Lower leg skin (tissue), 3 donors: ENCODE results near the gene ACOXL.

Source experiments
- POLR2A ChIP-seq, 2 donors: fragments of 450-650 bp; IDR thresholded peaks; one replicate each; pipeline ENCODE4 v1.6.1; 2016 to 2017; ENCODE audit warnings: antibody characterized with exemption in 2 of 2, mild to moderate bottlenecking in 1 of 2, moderate library complexity in 1 of 2
- TF ChIP-seq, protein P1 (sequence below), 3 donors: fragments of 450-650 bp; IDR thresholded peaks; one replicate each; pipeline ENCODE4 v1.5.1; 2016; ENCODE audit warnings: antibody characterized with exemption in 3 of 3, mild to moderate bottlenecking in 3 of 3, moderate library complexity in 2 of 3

DNA sequence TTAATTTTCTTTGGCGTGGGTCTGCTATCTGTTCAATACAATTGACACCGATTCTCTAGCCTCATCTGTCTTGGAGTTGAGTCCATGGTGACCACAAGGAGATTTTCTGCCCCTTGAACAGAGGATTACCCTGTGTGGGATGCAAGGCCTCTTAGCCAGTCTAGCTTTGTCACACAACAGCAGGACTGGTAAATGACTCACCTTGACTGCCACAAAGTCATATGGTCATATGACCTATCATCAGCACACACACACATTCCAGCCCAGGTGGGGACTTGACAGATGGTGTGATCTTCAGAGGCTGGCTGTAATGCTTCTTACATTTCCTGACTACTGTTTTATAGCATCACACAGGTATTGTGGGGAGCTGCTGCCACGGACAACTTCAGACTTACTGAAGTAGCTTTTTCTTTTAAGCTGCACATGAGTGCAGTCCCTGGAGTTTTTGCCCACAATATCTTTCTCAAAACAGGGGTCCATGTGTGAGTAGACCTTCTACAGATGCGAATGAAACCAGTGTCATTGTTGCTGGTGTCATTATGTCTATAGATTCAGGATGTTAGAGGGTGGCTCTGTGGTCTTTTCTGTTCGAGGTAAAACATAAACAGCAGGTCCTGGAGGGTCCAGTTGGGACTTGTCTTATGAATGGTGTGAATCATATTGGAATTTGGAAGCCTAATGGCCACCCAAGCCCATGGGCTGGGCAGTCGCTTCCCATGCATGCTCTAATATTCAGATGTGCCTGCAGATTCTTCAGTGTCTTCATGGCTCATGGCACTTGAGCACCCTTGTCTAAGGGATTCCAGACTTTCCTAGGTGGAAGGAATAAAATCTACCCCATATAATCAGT is 18.6 kb upstream of the ACOXL start:
- TF ChIP-seq POLR2A (IDR thresholded peaks at IDR 0.05) = no peak
- TF ChIP-seq, protein P1, sequence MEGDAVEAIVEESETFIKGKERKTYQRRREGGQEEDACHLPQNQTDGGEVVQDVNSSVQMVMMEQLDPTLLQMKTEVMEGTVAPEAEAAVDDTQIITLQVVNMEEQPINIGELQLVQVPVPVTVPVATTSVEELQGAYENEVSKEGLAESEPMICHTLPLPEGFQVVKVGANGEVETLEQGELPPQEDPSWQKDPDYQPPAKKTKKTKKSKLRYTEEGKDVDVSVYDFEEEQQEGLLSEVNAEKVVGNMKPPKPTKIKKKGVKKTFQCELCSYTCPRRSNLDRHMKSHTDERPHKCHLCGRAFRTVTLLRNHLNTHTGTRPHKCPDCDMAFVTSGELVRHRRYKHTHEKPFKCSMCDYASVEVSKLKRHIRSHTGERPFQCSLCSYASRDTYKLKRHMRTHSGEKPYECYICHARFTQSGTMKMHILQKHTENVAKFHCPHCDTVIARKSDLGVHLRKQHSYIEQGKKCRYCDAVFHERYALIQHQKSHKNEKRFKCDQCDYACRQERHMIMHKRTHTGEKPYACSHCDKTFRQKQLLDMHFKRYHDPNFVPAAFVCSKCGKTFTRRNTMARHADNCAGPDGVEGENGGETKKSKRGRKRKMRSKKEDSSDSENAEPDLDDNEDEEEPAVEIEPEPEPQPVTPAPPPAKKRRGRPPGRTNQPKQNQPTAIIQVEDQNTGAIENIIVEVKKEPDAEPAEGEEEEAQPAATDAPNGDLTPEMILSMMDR (IDR thresholded peaks at IDR 0.05) = no peak
